Vagina (tissue), 2 donors: ENCODE results near the gene OR6C65. TPM values are rescaled to one million over a fixed set of nuclear protein-coding genes. Genes with fewer than 3 reads are reported as not detected.
"Not testable (repeated sequence)": the region's sequence is repeated elsewhere in the genome, so short reads cannot be mapped to it uniquely, and the experiment has no call there.

Source experiments
- DNase-seq, 2 donors: peaks; one replicate each; pipeline ENCODE4 v3.0.0-alpha.2; 2017; ENCODE audit errors: extremely low spot score in 2 of 2
- H3K27ac ChIP-seq: fragments of 200-600 bp; sonication (generic); one replicate; pipeline ENCODE4 v1.5.1; 2019
- H3K27me3 ChIP-seq: fragments of 200-600 bp; sonication (generic); one replicate; pipeline ENCODE4 v1.5.1; 2019
- H3K36me3 ChIP-seq, 2 donors: fragments of 200-600 bp; sonication (generic); one replicate each; pipeline ENCODE4 v1.5.1; 2017 to 2019
- H3K4me1 ChIP-seq: fragments of 200-600 bp; sonication (generic); one replicate; pipeline ENCODE4 v1.5.1; 2019
- H3K4me3 ChIP-seq, 2 donors: fragments of 200-600 bp; sonication (generic); 1 replicate in 1 of 2; 2 replicates in 1 of 2; pipeline ENCODE4 v1.5.1; 2016 to 2019
- H3K9me3 ChIP-seq: fragments of 200-600 bp; sonication (generic); one replicate; pipeline ENCODE4 v1.5.1; 2019
- POLR2A ChIP-seq, 2 donors: fragments of 450-650 bp; IDR thresholded peaks; one replicate each; pipeline ENCODE4 v1.6.1; 2017; ENCODE audit warnings: antibody characterized with exemption in 2 of 2, mild to moderate bottlenecking in 2 of 2, moderate library complexity in 2 of 2
- POLR2AphosphoS5 ChIP-seq, 2 donors: sonication (generic); formaldehyde crosslinking; IDR thresholded peaks; one replicate each; pipeline ENCODE4 v1.9.0; 2017; ENCODE audit warnings: antibody characterized with exemption in 2 of 2, mild to moderate bottlenecking in 2 of 2, low read depth in 1 of 2; ENCODE audit not compliant: insufficient read depth in 1 of 2
- intact Hi-C: fragments of 100-400 bp; cut with DNase I; formaldehyde crosslinking; loops from one replicate; pipeline ENCODE4 v1.15.1; 2023
- total RNA-seq: library from RNA; depleted of rRNA; stranded (reverse); fragments of >200 nt; gene quantifications from one replicate; pipeline ENCODE4 v1.2.3, GENCODE V29; 2016
- TF ChIP-seq, protein P1 (sequence below), 3 experiments: fragments of 450-650 bp in 2 of 3; fragments of 200-600 bp in 1 of 3; sonication (generic) in 1 of 3; IDR thresholded peaks; one replicate each; pipeline ENCODE4 v1.5.1; 2017 to 2019; ENCODE audit warnings: antibody characterized with exemption in 3 of 3, mild to moderate bottlenecking in 2 of 3, moderate library complexity in 2 of 3

Gene OR6C65
- total RNA-seq, 1 donor from 2014 or later, result not detected

DNA sequence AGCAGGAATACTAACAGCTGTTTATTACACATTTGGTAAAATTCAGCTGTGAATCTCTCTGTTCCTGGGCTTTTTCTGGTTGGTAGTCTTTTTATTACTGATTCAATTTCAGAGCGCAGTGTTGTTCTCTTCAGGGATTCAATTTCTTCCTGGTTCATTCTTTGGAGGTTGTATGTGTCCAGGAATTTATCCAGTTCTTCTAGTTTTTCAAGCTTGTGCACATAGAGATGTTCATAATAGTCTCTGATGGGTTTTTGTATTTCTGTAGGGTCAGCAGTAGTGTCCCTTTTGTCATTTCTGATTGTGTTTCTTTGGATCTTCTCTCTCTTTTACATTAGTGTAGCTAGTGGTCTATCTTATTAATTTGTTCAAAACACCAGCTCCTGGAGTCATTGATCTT is 16.6 kb downstream of the OR6C65 start:
- Histone ChIP-seq H3K27me3 (no peaks in the 10 kb centered on the region), H3K9me3 (no peaks in the 10 kb centered on the region), H3K4me1 (no peaks in the 10 kb centered on the region), H3K27ac (no peak overlapping the region), H3K4me3 (no peak overlapping the region), H3K36me3 (no peaks in the 10 kb centered on the region)
- intact Hi-C loops, result no loop called here
- no peak for TF ChIP-seq POLR2A (IDR thresholded peaks at IDR 0.05)
- TF ChIP-seq POLR2AphosphoS5 (IDR thresholded peaks at IDR 0.05; ENCODE audit: insufficient read depth in 1 of 2, low read depth in 1 of 2), result no peak
- TF ChIP-seq, protein P1, sequence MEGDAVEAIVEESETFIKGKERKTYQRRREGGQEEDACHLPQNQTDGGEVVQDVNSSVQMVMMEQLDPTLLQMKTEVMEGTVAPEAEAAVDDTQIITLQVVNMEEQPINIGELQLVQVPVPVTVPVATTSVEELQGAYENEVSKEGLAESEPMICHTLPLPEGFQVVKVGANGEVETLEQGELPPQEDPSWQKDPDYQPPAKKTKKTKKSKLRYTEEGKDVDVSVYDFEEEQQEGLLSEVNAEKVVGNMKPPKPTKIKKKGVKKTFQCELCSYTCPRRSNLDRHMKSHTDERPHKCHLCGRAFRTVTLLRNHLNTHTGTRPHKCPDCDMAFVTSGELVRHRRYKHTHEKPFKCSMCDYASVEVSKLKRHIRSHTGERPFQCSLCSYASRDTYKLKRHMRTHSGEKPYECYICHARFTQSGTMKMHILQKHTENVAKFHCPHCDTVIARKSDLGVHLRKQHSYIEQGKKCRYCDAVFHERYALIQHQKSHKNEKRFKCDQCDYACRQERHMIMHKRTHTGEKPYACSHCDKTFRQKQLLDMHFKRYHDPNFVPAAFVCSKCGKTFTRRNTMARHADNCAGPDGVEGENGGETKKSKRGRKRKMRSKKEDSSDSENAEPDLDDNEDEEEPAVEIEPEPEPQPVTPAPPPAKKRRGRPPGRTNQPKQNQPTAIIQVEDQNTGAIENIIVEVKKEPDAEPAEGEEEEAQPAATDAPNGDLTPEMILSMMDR (IDR thresholded peaks at IDR 0.05), result no peak
- no peak for DNase-seq

DNA sequence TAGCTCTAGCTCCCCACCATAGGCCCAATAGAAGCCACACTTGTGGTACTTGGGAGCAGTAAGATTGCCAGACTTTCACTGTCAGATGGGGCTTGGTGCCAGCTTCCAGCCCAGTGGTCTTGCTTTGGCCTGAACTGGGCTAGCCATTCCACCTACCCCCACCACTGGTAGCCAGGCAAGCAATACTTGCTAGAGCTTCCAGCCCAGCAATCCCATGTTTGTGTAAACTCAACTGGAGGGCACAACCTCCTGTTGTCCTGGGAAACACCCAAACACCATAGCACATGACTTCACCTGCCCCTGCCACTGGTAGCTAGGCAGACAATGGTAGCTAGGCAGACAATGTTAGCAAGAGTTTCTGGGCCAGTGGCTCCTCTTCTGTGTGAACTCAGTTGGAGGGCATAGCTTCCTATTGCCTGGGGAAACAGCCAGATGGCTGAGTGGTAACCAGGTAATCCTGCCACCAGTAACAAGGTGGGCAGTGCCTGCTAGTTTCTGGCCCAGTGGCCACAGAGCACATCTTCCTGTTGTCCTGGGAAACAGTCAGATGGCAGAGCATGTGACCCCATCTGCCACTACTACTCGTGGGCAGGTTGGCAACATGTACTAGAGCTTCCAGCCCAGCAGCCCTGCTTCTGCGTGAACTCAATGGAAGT is 20.1 kb downstream of the OR6C65 start:
- DNase-seq, result no peak
- Histone ChIP-seq H3K4me1 (no peaks in the 10 kb centered on the region), H3K4me3 (no peak overlapping the region), H3K9me3 (no peaks in the 10 kb centered on the region), H3K27me3 (no peaks in the 10 kb centered on the region), H3K27ac (no peak overlapping the region), H3K36me3 (no peaks in the 10 kb centered on the region)
- intact Hi-C loops, result no loop called here
- TF ChIP-seq POLR2AphosphoS5 (IDR thresholded peaks at IDR 0.05; ENCODE audit: insufficient read depth in 1 of 2, low read depth in 1 of 2), result no peak
- TF ChIP-seq POLR2A (IDR thresholded peaks at IDR 0.05), result no peak
- TF ChIP-seq, protein P1 (IDR thresholded peaks at IDR 0.05), result no peak

DNA sequence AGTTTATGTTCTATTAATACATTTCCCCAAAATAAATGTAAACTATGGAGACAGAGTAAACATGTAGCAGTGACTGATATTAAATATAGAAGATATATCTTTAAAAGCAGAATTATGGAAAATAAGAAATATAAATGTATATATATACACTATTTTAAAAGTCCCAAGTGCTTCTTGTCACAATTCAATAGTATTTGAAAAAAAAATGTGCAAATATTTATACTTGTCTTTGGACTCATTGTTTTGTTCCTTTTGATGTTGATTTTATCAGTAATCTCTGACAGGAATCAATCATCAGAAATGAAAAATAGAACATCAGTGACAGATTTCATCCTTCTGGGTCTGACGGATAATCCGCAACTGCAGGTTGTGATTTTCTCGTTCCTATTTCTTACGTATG is 25.6 kb downstream of the OR6C65 start, which contains the start of gene OR6C76:
OR6C76 (plus strand) TSS at position 301 of the 400 bp plus-strand sequence; CDS start at position 301, 0 bp downstream.
- intact Hi-C loops, result no loop called here
- no peak within 1 kb of the TSS for H3K4me3 ChIP-seq
- H3K4me1 ChIP-seq, result no peaks in the 10 kb centered on the region
- no peaks in the 10 kb centered on the region for H3K27me3 ChIP-seq
- no peak for TF ChIP-seq POLR2AphosphoS5 (IDR thresholded peaks at IDR 0.05; ENCODE audit: insufficient read depth in 1 of 2, low read depth in 1 of 2)
- TF ChIP-seq, protein P1 (IDR thresholded peaks at IDR 0.05), result no peak
- no peak for TF ChIP-seq POLR2A (IDR thresholded peaks at IDR 0.05)
- no peak for DNase-seq
- no peak within 1 kb of the TSS for H3K27ac ChIP-seq
- no peaks in the 10 kb centered on the region for H3K36me3 ChIP-seq
- no peaks in the 10 kb centered on the region for H3K9me3 ChIP-seq

DNA sequence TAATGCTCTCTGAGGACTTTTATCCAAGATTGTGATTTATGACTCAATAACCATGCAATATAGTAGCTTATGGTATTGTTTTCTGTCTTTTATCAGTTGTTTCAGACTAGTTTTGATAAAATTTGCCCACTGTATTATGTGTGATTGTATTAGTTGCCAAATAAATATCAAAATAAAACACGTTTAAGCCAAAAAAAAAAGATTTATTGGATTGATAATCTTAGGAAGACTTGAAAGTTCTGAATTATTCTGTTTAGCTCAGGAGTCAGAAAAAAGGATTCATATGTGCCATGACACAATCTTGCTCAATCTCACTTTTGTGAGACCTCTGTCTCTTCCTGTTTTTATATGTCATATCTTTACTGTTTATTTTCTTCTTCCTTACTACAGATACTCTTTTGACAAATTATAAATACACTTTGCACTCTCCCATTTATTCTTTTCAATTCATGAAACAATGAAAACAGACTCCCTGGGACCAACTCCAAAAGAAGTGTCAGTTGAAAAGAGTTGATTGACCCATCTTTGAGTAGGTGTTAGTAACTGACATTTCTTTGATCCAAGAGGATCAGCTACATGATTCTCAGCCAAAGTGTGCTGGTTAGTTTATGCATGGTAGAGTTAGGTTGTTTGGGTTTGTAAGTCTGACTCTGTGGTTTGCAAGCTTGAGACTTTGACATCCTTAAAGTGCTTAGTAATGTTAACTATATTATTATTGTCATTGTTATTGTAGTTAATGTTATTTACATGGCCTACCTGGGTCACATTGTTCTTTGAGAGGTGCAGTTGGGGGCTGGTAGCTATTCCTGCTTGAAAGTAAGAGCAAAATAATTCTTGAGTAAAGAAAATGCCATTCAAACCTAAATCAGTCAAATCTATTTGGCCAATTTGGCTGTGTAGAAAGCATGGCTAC is 28.3 kb downstream of the OR6C65 start:
- H3K27me3 ChIP-seq, result no peaks in the 10 kb centered on the region
- DNase-seq, result no peak
- no peaks in the 10 kb centered on the region for H3K4me1 ChIP-seq
- H3K9me3 ChIP-seq, result no peaks in the 10 kb centered on the region
- H3K4me3 ChIP-seq, result no peak overlapping the region
- no peak overlapping the region for H3K27ac ChIP-seq
- TF ChIP-seq, protein P1 (IDR thresholded peaks at IDR 0.05), result no peak
- TF ChIP-seq POLR2A (IDR thresholded peaks at IDR 0.05) (no peak), POLR2AphosphoS5 (IDR thresholded peaks at IDR 0.05; ENCODE audit: insufficient read depth in 1 of 2, low read depth in 1 of 2) (no peak)
- intact Hi-C loops, result no loop called here
- H3K36me3 ChIP-seq, result no peaks in the 10 kb centered on the region

DNA sequence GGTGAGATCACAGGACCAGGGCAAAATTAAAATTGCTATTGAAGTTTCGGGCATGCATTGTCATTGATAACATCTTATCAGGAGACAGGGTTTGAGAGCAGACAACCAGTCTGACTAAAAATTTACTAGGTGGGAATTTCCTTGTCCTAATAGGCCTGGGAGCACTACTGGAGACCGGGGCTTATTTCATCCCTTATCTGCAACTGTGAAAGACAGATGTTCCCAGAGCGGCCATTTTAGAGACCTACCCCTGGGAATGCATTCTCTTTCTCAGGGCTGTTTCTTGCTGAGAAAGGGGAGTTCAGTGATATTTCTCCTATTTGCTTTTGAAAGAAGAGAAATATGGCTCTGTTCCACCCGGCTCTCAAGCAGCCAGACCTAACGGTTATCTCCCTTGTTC is 40.9 kb downstream of the OR6C65 start:
- DNase-seq, intact Hi-C loops, H3K4me1 ChIP-seq: not testable (repeated sequence)

More for the DNA sequence above, 40.9 kb downstream of the OR6C65 start:
- H3K9me3 ChIP-seq, H3K27me3 ChIP-seq, H3K4me3 ChIP-seq, H3K27ac ChIP-seq, H3K36me3 ChIP-seq: not testable (repeated sequence)
